Common myeloid progenitor, CD34-positive (primary cell): ENCODE data around the gene HSPB1.
A peak's percentile ranks its signal among the peaks of the same experiment; 100 is the strongest.
"Not testable (repeated sequence)": the region's sequence is repeated elsewhere in the genome, so short reads cannot be mapped to it uniquely, and the experiment has no call there.

Experiments
- CTCF ChIA-PET: fragments of 350-600 bp; sonication (Branson Sonifier 250); formaldehyde crosslinking; loops from one replicate; lab custom pipeline; 2021; ENCODE audit warnings: antibody characterized with exemption; lab: Charles Lee
- POLR2A ChIA-PET: fragments of 350-600 bp; sonication (Branson Sonifier 250); formaldehyde crosslinking; loops from one replicate; lab custom pipeline; 2021; ENCODE audit warnings: antibody characterized with exemption; lab: Charles Lee
- DNase-seq, 3 donors: peaks; one replicate each; pipeline versions ENCODE4 v3.0.0 to v3.0.0-alpha.2; 2013
- H3K27ac ChIP-seq, 2 experiments: 1 replicate in 1 of 2; 2 replicates in 1 of 2; pipeline ENCODE4 v1.7.0; 2013; ENCODE audit warnings: inconsistent platforms in 2 of 2, low read length in 2 of 2, mild to moderate bottlenecking in 2 of 2, low read depth in 1 of 2, moderate library complexity in 1 of 2; ENCODE audit not compliant: severe bottlenecking in 2 of 2, insufficient read depth in 1 of 2, poor library complexity in 1 of 2
- H3K27me3 ChIP-seq, 5 experiments: replicated peaks in 2 of 5; 1 replicate in 3 of 5; 2 replicates in 2 of 5; pipeline versions ENCODE4 v1.6.1 to v1.7.0; 2013; ENCODE audit warnings: low read length in 4 of 5, mild to moderate bottlenecking in 2 of 5, moderate library complexity in 2 of 5, inconsistent platforms in 1 of 5; ENCODE audit not compliant: insufficient read depth in 5 of 5, control insufficient read depth in 4 of 5
- H3K36me3 ChIP-seq, 4 experiments: 1 replicate in 2 of 4; 2 replicates in 2 of 4; pipeline versions ENCODE4 v1.6.1 to v1.7.0; 2013; ENCODE audit warnings: low read length in 3 of 4, control low read depth in 1 of 4, mild to moderate bottlenecking in 1 of 4; ENCODE audit not compliant: control insufficient read depth in 4 of 4, insufficient read depth in 4 of 4
- H3K4me1 ChIP-seq, 4 experiments: 1 replicate in 3 of 4; 2 replicates in 1 of 4; pipeline versions ENCODE4 v1.6.1 to v1.7.1; 2013; ENCODE audit warnings: low read length in 3 of 4, mild to moderate bottlenecking in 3 of 4, control low read depth in 1 of 4, inconsistent platforms in 1 of 4, moderate library complexity in 1 of 4; ENCODE audit not compliant: control insufficient read depth in 4 of 4, insufficient read depth in 4 of 4; ENCODE audit errors: control extremely low read depth in 1 of 4
- H3K4me3 ChIP-seq, 7 experiments: 1 replicate in 4 of 7; 2 replicates in 3 of 7; pipeline versions ENCODE4 v1.5.1 to v1.7.0; 2013; ENCODE audit warnings: mild to moderate bottlenecking in 7 of 7, low read length in 6 of 7, moderate library complexity in 6 of 7, inconsistent platforms in 2 of 7, low read depth in 2 of 7, control low read depth in 1 of 7; ENCODE audit not compliant: insufficient read depth in 4 of 7, control insufficient read depth in 1 of 7; ENCODE audit errors: extremely low read depth in 1 of 7
- H3K9me3 ChIP-seq, 5 experiments: 1 replicate in 4 of 5; 2 replicates in 1 of 5; pipeline versions ENCODE4 v1.6.1 to v1.7.1; 2013; ENCODE audit warnings: low read length in 4 of 5, mild to moderate bottlenecking in 2 of 5, inconsistent platforms in 1 of 5, low read depth in 1 of 5, moderate library complexity in 1 of 5; ENCODE audit not compliant: control insufficient read depth in 4 of 5, insufficient read depth in 2 of 5; ENCODE audit errors: control extremely low read depth in 1 of 5
- WGBS: methylation state at CpG from one replicate; pipeline ENCODE4 v1.1.5; 2013; ENCODE audit not compliant: insufficient coverage; 5-methylcytosine and 5-hydroxymethylcytosine counted together

HSPB1 gene

GRCh38 chr7:76314740-76315139, 12.3 kb downstream of the HSPB1 start:
- H3K36me3 ChIP-seq, H3K9me3 ChIP-seq, H3K27ac ChIP-seq, DNase-seq, H3K27me3 ChIP-seq, H3K4me3 ChIP-seq: not testable (repeated sequence)
- H3K4me1 ChIP-seq: peaks cover 3 to 40% (median 32%) of the 10 kb centered on the region in 4 experiments
- ChIA-PET POLR2A (interaction anchor here (2.5 kb wide), 1 partner anchor 23 kb away, joined by 13 read pairs; no protein-coding TSS in a partner anchor), CTCF (interaction anchor here (1.1 to 20.5 kb wide), 21 partner anchors 9 to 155 kb away, joined by 3 to 303 read pairs (median 6); partner anchors contain the start of genes HSPB1 and YWHAG)
- WGBS: 70% methylated on average over 2 of the region's 6 CpGs

- peak; percentile 73 to 90 (median 87) for DNase-seq
- Histone ChIP-seq H3K4me3 (no peak overlapping the region), H3K27ac (no peak overlapping the region), H3K4me1 (peaks cover 3 to 39% (median 32%) of the 10 kb centered on the region in 4 experiments), H3K9me3 (no peaks in the 10 kb centered on the region), H3K27me3 (no peaks in the 10 kb centered on the region), H3K36me3 (peaks cover 0 to 2% (median 0%) of the 10 kb centered on the region in 4 experiments)
- 0% methylated on average over 1 of the region's 5 CpGs for WGBS
- CTCF ChIA-PET: interaction anchor here (0.5 to 20.5 kb wide), 17 partner anchors 8 to 268 kb away, joined by 3 to 303 read pairs (median 4); partner anchors contain the start of genes HSPB1, MDH2, STYXL1 and YWHAG
- POLR2A ChIA-PET: interaction anchor here (0.6 to 2.5 kb wide), 2 partner anchors 23 to 66 kb away, joined by 3 to 13 read pairs; no protein-coding TSS in a partner anchor
Measured at GRCh38 chr7:76315364-76315763, 12.9 kb downstream of the HSPB1 start.

GRCh38 chr7:76316984-76317781, 14.7 kb downstream of the HSPB1 start:
- WGBS: 49% methylated on average over 7 of the region's 14 CpGs
- no peak for DNase-seq
- Histone ChIP-seq H3K4me1 (peaks cover 3 to 35% (median 29%) of the 10 kb centered on the region in 4 experiments), H3K36me3 (peaks cover 0 to 5% (median under 1%) of the 10 kb centered on the region in 4 experiments), H3K27me3 (no peaks in the 10 kb centered on the region), H3K9me3 (no peaks in the 10 kb centered on the region), H3K4me3 (peak overlapping the region; percentile 79 to 95 (median 86)), H3K27ac (peak overlapping the region; percentile 88 to 93)
- POLR2A ChIA-PET: interaction anchor here (1.1 to 3.0 kb wide), 6 partner anchors 10 to 162 kb away, joined by 3 to 29 read pairs (median 7); partner anchors contain the start of gene YWHAG
- CTCF ChIA-PET: interaction anchor here (0.7 to 20.5 kb wide), 16 partner anchors 9 to 248 kb away, joined by 3 to 303 read pairs (median 4); partner anchors contain the start of gene YWHAG

- peak; percentile 96 to 98 (median 98) for DNase-seq
- POLR2A ChIA-PET: interaction anchor here (1.1 to 3.0 kb wide), 6 partner anchors 9 to 163 kb away, joined by 3 to 29 read pairs (median 7); partner anchors contain the start of gene YWHAG
- WGBS: 0% methylated on average over 44 of the region's 50 CpGs
- peak overlapping the region; percentile 88 to 93 for H3K27ac ChIP-seq
- peaks cover 0 to 9% (median under 1%) of the 10 kb centered on the region in 4 experiments for H3K36me3 ChIP-seq
- peaks cover 3 to 35% (median 29%) of the 10 kb centered on the region in 4 experiments for H3K4me1 ChIP-seq
- CTCF ChIA-PET: interaction anchor here (0.6 to 20.5 kb wide), 13 partner anchors 8 to 249 kb away, joined by 3 to 303 read pairs (median 5); partner anchors contain the start of gene YWHAG
- peak overlapping the region; percentile 79 to 95 (median 86) for H3K4me3 ChIP-seq
- H3K9me3 ChIP-seq: no peaks in the 10 kb centered on the region
- H3K27me3 ChIP-seq: no peaks in the 10 kb centered on the region
Measured at GRCh38 chr7:76317782-76318487, 15.5 kb downstream of the HSPB1 start.

DNA sequence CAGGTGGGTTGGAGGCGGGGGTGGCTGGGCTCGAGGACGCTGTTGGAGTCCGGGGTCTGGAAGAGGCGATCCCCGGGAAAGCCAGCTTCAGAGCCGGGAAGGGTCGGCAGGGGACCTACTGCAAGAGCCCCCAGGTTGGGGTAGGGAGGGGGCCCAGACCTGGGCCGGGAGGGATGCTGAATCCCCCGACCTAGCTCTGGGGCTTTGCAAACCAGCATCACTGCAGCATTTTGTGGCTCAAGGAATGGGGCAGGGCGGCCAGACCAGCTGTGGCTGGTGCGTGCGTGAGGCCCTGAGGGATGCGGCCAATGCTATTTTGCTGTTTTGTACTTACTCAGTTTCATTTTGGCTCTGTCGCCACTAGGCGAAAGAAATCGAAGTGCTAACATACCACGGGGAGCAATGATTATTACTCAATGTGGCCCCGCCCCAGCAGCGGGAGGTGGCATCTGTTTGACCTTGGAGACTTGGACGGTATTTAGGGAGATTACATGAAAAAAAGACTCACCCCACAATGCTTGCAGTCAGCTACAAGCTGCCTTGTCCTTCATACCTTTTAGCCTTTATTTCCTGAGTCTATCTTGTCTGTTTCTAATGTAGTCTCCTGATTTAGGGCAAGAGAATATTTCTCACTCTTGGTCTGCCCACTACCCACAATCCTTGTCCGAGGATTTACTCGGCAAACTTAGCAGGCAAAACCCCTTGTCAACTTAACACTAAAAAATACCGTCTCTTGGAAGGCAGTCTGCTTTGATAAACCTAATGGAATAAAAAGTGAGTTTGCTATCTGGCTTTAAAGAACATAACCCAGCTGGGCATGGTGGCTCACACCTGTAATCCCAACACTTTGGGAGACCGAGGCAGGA, 16.2 kb downstream of the HSPB1 start:
- CTCF ChIA-PET: interaction anchor here (0.6 to 20.5 kb wide), 11 partner anchors 7 to 250 kb away, joined by 3 to 303 read pairs (median 5); partner anchors contain the start of gene YWHAG
- H3K9me3 ChIP-seq: no peaks in the 10 kb centered on the region
- peaks cover 3 to 31% (median 28%) of the 10 kb centered on the region in 4 experiments for H3K4me1 ChIP-seq
- peaks cover 0 to 9% (median under 1%) of the 10 kb centered on the region in 4 experiments for H3K36me3 ChIP-seq
- H3K27ac ChIP-seq: peak overlapping the region; percentile 88 to 93
- 4% methylated on average over 22 of the region's 25 CpGs for WGBS
- POLR2A ChIA-PET: interaction anchor here (1.1 to 3.0 kb wide), 6 partner anchors 9 to 163 kb away, joined by 3 to 29 read pairs (median 7); partner anchors contain the start of gene YWHAG
- H3K27me3 ChIP-seq: no peaks in the 10 kb centered on the region
- H3K4me3 ChIP-seq: peak overlapping the region; percentile 79 to 95 (median 86)
- DNase-seq: peak; percentile 79 to 84 (median 83)

DNA sequence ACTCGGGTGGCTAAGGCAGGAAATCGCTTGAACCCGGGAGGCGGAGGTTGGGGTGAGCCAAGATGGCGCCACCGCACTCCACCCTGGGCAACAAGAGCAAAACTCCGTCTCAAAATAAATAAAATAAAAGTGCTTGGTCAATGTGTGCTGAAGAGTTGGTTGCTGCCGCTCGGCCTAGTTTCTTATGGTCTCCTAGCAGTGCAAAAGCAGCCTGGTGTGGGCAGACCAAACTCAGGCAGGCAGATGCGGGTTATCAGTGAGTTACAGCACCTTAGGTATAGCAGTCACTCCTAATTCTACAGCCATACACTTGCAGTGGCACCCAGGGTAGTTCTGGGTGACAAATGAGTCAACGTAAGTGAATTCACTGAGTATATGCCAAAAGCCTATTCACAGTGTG, 22.6 kb downstream of the HSPB1 start:
- DNase-seq: no peak
- CTCF ChIA-PET: interaction anchor here (1.0 to 9.9 kb wide), 3 partner anchors 8 to 34 kb away, joined by 4 to 74 read pairs (median 63); partner anchors contain the start of gene YWHAG
- Histone ChIP-seq H3K4me3 (no peak overlapping the region), H3K27ac (peak overlapping the region; percentile 88 to 92), H3K36me3 (peaks cover 11 to 42% (median 29%) of the 10 kb centered on the region in 4 experiments), H3K9me3 (no peaks in the 10 kb centered on the region), H3K4me1 (peaks cover 17 to 42% (median 38%) of the 10 kb centered on the region in 4 experiments), H3K27me3 (no peaks in the 10 kb centered on the region)
- POLR2A ChIA-PET: interaction anchor here (3.2 kb wide), 1 partner anchor 34 kb away, joined by 32 read pairs; the partner anchor contains the start of gene YWHAG
- WGBS: 98% methylated on average over 11 of the region's 11 CpGs
